Measurements from ENCODE around the gene MSANTD2. TPM values are rescaled to one million over a fixed set of nuclear protein-coding genes. Genes with fewer than 3 reads are reported as not detected.

Gene MSANTD2
- polyA plus RNA-seq, 2 of the 4 experiments (the other 2 are of a cell fraction), result 5.6 to 6.4 TPM

DNA sequence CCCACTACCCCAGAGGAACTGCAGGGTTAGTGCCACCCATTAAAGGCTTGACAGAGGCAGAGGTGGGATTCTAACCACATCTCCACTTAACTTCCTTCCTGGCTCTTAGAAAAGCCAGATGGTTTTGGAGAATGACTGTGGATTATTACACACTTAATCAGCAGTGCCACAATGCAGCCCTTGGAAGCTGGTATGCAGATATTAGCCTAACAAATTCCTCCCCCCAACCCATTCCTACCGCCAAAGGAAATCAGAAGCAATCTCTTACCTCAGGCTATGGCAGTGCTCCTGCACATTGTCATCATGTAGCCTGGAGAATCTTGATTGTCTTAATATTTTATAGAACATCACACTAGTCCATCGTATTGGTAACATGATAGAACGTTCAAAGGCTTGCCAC is 83.6 kb downstream of the MSANTD2 start:
- FAIRE-seq (no peak), ATAC-seq (no peak), DNase-seq (ENCODE audit: low read depth in 1 of 2, low spot score in 1 of 2) (no peak)
- Histone ChIP-seq H3K4me2 (no peak overlapping the region), H3K4me3 (no peak overlapping the region), H3K27ac (no peak overlapping the region), H3K4me1 (no peaks in the 10 kb centered on the region), H3K9me3 (no peaks in the 10 kb centered on the region)
- ChIA-PET CTCF (no interaction called here), POLR2A (no interaction called here)
- no peak for TF ChIP-seq RFX5 (IDR thresholded peaks at IDR 0.05)
- no peak for TF ChIP-seq CBX8 (IDR thresholded peaks at IDR 0.05)
- TF ChIP-seq, protein P1, sequence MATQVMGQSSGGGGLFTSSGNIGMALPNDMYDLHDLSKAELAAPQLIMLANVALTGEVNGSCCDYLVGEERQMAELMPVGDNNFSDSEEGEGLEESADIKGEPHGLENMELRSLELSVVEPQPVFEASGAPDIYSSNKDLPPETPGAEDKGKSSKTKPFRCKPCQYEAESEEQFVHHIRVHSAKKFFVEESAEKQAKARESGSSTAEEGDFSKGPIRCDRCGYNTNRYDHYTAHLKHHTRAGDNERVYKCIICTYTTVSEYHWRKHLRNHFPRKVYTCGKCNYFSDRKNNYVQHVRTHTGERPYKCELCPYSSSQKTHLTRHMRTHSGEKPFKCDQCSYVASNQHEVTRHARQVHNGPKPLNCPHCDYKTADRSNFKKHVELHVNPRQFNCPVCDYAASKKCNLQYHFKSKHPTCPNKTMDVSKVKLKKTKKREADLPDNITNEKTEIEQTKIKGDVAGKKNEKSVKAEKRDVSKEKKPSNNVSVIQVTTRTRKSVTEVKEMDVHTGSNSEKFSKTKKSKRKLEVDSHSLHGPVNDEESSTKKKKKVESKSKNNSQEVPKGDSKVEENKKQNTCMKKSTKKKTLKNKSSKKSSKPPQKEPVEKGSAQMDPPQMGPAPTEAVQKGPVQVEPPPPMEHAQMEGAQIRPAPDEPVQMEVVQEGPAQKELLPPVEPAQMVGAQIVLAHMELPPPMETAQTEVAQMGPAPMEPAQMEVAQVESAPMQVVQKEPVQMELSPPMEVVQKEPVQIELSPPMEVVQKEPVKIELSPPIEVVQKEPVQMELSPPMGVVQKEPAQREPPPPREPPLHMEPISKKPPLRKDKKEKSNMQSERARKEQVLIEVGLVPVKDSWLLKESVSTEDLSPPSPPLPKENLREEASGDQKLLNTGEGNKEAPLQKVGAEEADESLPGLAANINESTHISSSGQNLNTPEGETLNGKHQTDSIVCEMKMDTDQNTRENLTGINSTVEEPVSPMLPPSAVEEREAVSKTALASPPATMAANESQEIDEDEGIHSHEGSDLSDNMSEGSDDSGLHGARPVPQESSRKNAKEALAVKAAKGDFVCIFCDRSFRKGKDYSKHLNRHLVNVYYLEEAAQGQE (IDR thresholded peaks at IDR 0.05), result no peak
- TF ChIP-seq RARB (CRISPR knock-in tag; IDR thresholded peaks at IDR 0.05), result no peak
- TF ChIP-seq EP300 (IDR thresholded peaks at IDR 0.05), result no peak
- TF ChIP-seq CHD4 (IDR thresholded peaks at IDR 0.05; ENCODE audit: borderline replicate concordance), result no peak
- no peak for TF ChIP-seq EHF (CRISPR knock-in tag; IDR thresholded peaks at IDR 0.05)
- no peak for TF ChIP-seq RCOR1 (IDR thresholded peaks at IDR 0.05; ENCODE audit: low read depth, low read length)
- no peak for TF ChIP-seq JUN (IDR thresholded peaks at IDR 0.05)
- no peak for TF ChIP-seq ESRRA (IDR thresholded peaks at IDR 0.05; ENCODE audit: borderline replicate concordance, low read length)
- no peak for TF ChIP-seq TP53 (CRISPR knock-in tag; IDR thresholded peaks at IDR 0.05)
- no peak for TF ChIP-seq SREBF2 (IDR thresholded peaks at IDR 0.05)
- no peak for TF ChIP-seq NPAS2 (CRISPR knock-in tag; IDR thresholded peaks at IDR 0.05; ENCODE audit: borderline replicate concordance)
- TF ChIP-seq, protein P2, sequence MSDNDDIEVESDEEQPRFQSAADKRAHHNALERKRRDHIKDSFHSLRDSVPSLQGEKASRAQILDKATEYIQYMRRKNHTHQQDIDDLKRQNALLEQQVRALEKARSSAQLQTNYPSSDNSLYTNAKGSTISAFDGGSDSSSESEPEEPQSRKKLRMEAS (IDR thresholded peaks at IDR 0.05), result no peak
- TF ChIP-seq CEBPB (IDR thresholded peaks at IDR 0.05), result no peak
- no peak for TF ChIP-seq MYC (IDR thresholded peaks at IDR 0.05; ENCODE audit: borderline replicate concordance, low read length)
- TF ChIP-seq, protein P3, sequence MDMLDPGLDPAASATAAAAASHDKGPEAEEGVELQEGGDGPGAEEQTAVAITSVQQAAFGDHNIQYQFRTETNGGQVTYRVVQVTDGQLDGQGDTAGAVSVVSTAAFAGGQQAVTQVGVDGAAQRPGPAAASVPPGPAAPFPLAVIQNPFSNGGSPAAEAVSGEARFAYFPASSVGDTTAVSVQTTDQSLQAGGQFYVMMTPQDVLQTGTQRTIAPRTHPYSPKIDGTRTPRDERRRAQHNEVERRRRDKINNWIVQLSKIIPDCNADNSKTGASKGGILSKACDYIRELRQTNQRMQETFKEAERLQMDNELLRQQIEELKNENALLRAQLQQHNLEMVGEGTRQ (IDR thresholded peaks at IDR 0.05), result no peak
- no peak for TF ChIP-seq TFCP2L1 (CRISPR knock-in tag; IDR thresholded peaks at IDR 0.05)
- 72% methylated on average over 3 of the region's 3 CpGs for WGBS (ENCODE audit: missing lambda C conversion rate)

Other genes starting within 250 kb of the MSANTD2 start
- not detected in 2 replicates for gene OR8A1, start 230.4 kb downstream of the MSANTD2 start, polyA plus RNA-seq (2011; rRNA removed)
- not detected in 3 replicates for gene OR8A1, start 230.4 kb downstream of the MSANTD2 start, polyA plus RNA-seq (2017; fragmentation: RNase III; extraction: RNeasy Plus Mini Kit Qiagen cat#74134 plus additional on column Dnase treatment)
- gene PANX3, start 189.0 kb downstream of the MSANTD2 start, polyA plus RNA-seq (2011; rRNA removed), result not detected in 2 replicates
- not detected in 3 replicates for gene PANX3, start 189.0 kb downstream of the MSANTD2 start, polyA plus RNA-seq (2017; fragmentation: RNase III; extraction: RNeasy Plus Mini Kit Qiagen cat#74134 plus additional on column Dnase treatment)
- 29.2 and 37.4 TPM in 2 replicates for gene TBRG1, start 177.5 kb downstream of the MSANTD2 start, polyA plus RNA-seq (2011; rRNA removed)
- 13.0 to 13.8 TPM (median 13.6 TPM) in 3 replicates for gene TBRG1, start 177.5 kb downstream of the MSANTD2 start, polyA plus RNA-seq (2017; fragmentation: RNase III; extraction: RNeasy Plus Mini Kit Qiagen cat#74134 plus additional on column Dnase treatment)
- 23.2 and 28.5 TPM in 2 replicates for gene SIAE, start 126.7 kb downstream of the MSANTD2 start, polyA plus RNA-seq (2011; rRNA removed)
- 10.3 to 12.6 TPM (median 10.4 TPM) in 3 replicates for gene SIAE, start 126.7 kb downstream of the MSANTD2 start, polyA plus RNA-seq (2017; fragmentation: RNase III; extraction: RNeasy Plus Mini Kit Qiagen cat#74134 plus additional on column Dnase treatment)
- gene SPA17, start 126.5 kb downstream of the MSANTD2 start, polyA plus RNA-seq (2011; rRNA removed), result 15.8 and 23.8 TPM in 2 replicates
- gene SPA17, start 126.5 kb downstream of the MSANTD2 start, polyA plus RNA-seq (2017; fragmentation: RNase III; extraction: RNeasy Plus Mini Kit Qiagen cat#74134 plus additional on column Dnase treatment), result 27.1 to 36.6 TPM (median 27.3 TPM) in 3 replicates
- gene NRGN, start 60.5 kb downstream of the MSANTD2 start, polyA plus RNA-seq (2011; rRNA removed), result 1.2 and 1.6 TPM in 2 replicates
- 3.3 to 3.5 TPM (median 3.4 TPM) in 3 replicates for gene NRGN, start 60.5 kb downstream of the MSANTD2 start, polyA plus RNA-seq (2017; fragmentation: RNase III; extraction: RNeasy Plus Mini Kit Qiagen cat#74134 plus additional on column Dnase treatment)
- not detected in 2 replicates for gene VSIG2, start 48.2 kb downstream of the MSANTD2 start, polyA plus RNA-seq (2011; rRNA removed)
- gene VSIG2, start 48.2 kb downstream of the MSANTD2 start, polyA plus RNA-seq (2017; fragmentation: RNase III; extraction: RNeasy Plus Mini Kit Qiagen cat#74134 plus additional on column Dnase treatment), result not detected in 3 replicates
- 11.7 and 14.5 TPM in 2 replicates for gene ESAM, start 38.1 kb downstream of the MSANTD2 start, polyA plus RNA-seq (2011; rRNA removed)
- 6.2 to 9.1 TPM (median 6.8 TPM) in 3 replicates for gene ESAM, start 38.1 kb downstream of the MSANTD2 start, polyA plus RNA-seq (2017; fragmentation: RNase III; extraction: RNeasy Plus Mini Kit Qiagen cat#74134 plus additional on column Dnase treatment)
- gene ROBO3, start 65.0 kb upstream of the MSANTD2 start, polyA plus RNA-seq (2011; rRNA removed), result 2.1 and 3.0 TPM in 2 replicates
- 2.6 to 2.8 TPM (median 2.8 TPM) in 3 replicates for gene ROBO3, start 65.0 kb upstream of the MSANTD2 start, polyA plus RNA-seq (2017; fragmentation: RNase III; extraction: RNeasy Plus Mini Kit Qiagen cat#74134 plus additional on column Dnase treatment)
- not detected in 2 replicates for gene ROBO4, start 97.5 kb upstream of the MSANTD2 start, polyA plus RNA-seq (2011; rRNA removed)
- gene ROBO4, start 97.5 kb upstream of the MSANTD2 start, polyA plus RNA-seq (2017; fragmentation: RNase III; extraction: RNeasy Plus Mini Kit Qiagen cat#74134 plus additional on column Dnase treatment), result not detected in 3 replicates
- gene HEPN1, start 118.8 kb upstream of the MSANTD2 start, polyA plus RNA-seq (2011; rRNA removed), result not detected in 2 replicates
- not detected in 3 replicates for gene HEPN1, start 118.8 kb upstream of the MSANTD2 start, polyA plus RNA-seq (2017; fragmentation: RNase III; extraction: RNeasy Plus Mini Kit Qiagen cat#74134 plus additional on column Dnase treatment)
- gene HEPACAM, start 135.6 kb upstream of the MSANTD2 start, polyA plus RNA-seq (2011; rRNA removed), result not detected in 2 replicates
- gene HEPACAM, start 135.6 kb upstream of the MSANTD2 start, polyA plus RNA-seq (2017; fragmentation: RNase III; extraction: RNeasy Plus Mini Kit Qiagen cat#74134 plus additional on column Dnase treatment), result not detected in 3 replicates
- 1.1 and 1.3 TPM in 2 replicates for gene CCDC15, start 153.8 kb upstream of the MSANTD2 start, polyA plus RNA-seq (2011; rRNA removed)
- gene CCDC15, start 153.8 kb upstream of the MSANTD2 start, polyA plus RNA-seq (2017; fragmentation: RNase III; extraction: RNeasy Plus Mini Kit Qiagen cat#74134 plus additional on column Dnase treatment), result 0.50 to 0.90 TPM (median 0.58 TPM) in 3 replicates